Measurements from ENCODE around the gene HCN2. TPM values are rescaled to one million over a fixed set of nuclear protein-coding genes. Genes with fewer than 3 reads are reported as not detected.

The HCN2 gene
- total RNA-seq, 3 donors from 2014 or later (not counting 1 experiment from before 2014, with no cell fraction given): 0.96 to 1.6 (median 1.1) TPM

- H3K27ac Mint-ChIP-seq: no peak overlapping the region
- H3K9me3 Mint-ChIP-seq: no peaks in the 10 kb centered on the region
- ATAC-seq (no peak), DNase-seq (no peak)
- H3K4me3 Mint-ChIP-seq: no peak overlapping the region
- TF ChIP-seq, protein P1, sequence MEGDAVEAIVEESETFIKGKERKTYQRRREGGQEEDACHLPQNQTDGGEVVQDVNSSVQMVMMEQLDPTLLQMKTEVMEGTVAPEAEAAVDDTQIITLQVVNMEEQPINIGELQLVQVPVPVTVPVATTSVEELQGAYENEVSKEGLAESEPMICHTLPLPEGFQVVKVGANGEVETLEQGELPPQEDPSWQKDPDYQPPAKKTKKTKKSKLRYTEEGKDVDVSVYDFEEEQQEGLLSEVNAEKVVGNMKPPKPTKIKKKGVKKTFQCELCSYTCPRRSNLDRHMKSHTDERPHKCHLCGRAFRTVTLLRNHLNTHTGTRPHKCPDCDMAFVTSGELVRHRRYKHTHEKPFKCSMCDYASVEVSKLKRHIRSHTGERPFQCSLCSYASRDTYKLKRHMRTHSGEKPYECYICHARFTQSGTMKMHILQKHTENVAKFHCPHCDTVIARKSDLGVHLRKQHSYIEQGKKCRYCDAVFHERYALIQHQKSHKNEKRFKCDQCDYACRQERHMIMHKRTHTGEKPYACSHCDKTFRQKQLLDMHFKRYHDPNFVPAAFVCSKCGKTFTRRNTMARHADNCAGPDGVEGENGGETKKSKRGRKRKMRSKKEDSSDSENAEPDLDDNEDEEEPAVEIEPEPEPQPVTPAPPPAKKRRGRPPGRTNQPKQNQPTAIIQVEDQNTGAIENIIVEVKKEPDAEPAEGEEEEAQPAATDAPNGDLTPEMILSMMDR (IDR thresholded peaks at IDR 0.05): no peak
- Histone ChIP-seq H3K27ac (ENCODE audit: low read length) (no peak overlapping the region), H3K9me3 (ENCODE audit: control insufficient read depth, insufficient read depth, low read length) (no peaks in the 10 kb centered on the region), H3K27me3 (ENCODE audit: control insufficient read depth, insufficient read depth, low read length) (no peaks in the 10 kb centered on the region), H3K4me3 (ENCODE audit: low read length) (no peak overlapping the region), H3K4me1 (ENCODE audit: control insufficient read depth, insufficient read depth, low read length) (peaks cover 8% of the 10 kb centered on the region), H3K36me3 (ENCODE audit: control insufficient read depth, insufficient read depth, low read length) (no peaks in the 10 kb centered on the region)
- peaks cover 0 to 7% of the 10 kb centered on the region in 2 donors for H3K4me1 Mint-ChIP-seq
- intact Hi-C loops (cut with micrococcal nuclease): no loop called here
- H3K27me3 Mint-ChIP-seq (ENCODE audit: low read depth in 2 of 2): no peaks in the 10 kb centered on the region
- WGBS (ENCODE audit: insufficient coverage): 68% methylated on average over 12 of the region's 12 CpGs
- no peaks in the 10 kb centered on the region for H3K36me3 Mint-ChIP-seq
Measured at GRCh38 chr19:560121-560520, 29.6 kb upstream of the HCN2 start.

DNA sequence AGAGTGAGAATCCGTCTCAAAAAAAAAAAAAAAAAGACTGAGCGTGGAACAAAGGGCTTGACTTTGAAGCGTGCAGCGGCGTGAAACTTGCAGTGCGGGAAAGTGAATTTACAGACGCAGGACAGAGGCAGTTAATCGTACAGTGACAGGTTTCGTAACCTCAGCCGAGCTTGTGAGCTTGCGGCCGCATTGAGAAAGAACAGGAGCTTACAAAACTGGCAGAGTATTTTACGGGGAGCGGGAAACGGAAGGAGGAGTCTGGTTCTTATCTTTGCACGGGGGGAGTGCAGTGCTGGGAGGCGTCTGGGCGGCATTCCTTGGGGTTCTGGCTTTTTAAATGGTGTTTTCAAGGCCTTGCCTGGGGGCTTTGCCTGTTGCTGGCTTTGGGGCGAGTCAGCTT lies 23.3 kb upstream of the HCN2 start:
- Mint-ChIP-seq H3K27me3 (ENCODE audit: low read depth in 2 of 2) (no peaks in the 10 kb centered on the region), H3K27ac (no peak overlapping the region), H3K4me3 (peak overlapping the region; percentile 28), H3K9me3 (no peaks in the 10 kb centered on the region), H3K36me3 (no peaks in the 10 kb centered on the region), H3K4me1 (peaks cover 7 to 11% of the 10 kb centered on the region in 2 donors)
- TF ChIP-seq, protein P1 (IDR thresholded peaks at IDR 0.05): no peak
- peak in 1 of 2 donors; percentile 12 for DNase-seq
- H3K4me1 ChIP-seq (ENCODE audit: control insufficient read depth, insufficient read depth, low read length): peaks cover 7% of the 10 kb centered on the region
- H3K36me3 ChIP-seq (ENCODE audit: control insufficient read depth, insufficient read depth, low read length): no peaks in the 10 kb centered on the region
- H3K27me3 ChIP-seq (ENCODE audit: control insufficient read depth, insufficient read depth, low read length): no peaks in the 10 kb centered on the region
- no peaks in the 10 kb centered on the region for H3K9me3 ChIP-seq (ENCODE audit: control insufficient read depth, insufficient read depth, low read length)
- 92% methylated on average over 18 of the region's 19 CpGs for WGBS (ENCODE audit: insufficient coverage)
- no peak overlapping the region for H3K27ac ChIP-seq (ENCODE audit: low read length)
- peak in 1 of 3 donors; percentile 35 for ATAC-seq
- intact Hi-C loops (cut with micrococcal nuclease): no loop called here
- H3K4me3 ChIP-seq (ENCODE audit: low read length): no peak overlapping the region

GRCh38 chr19:566844-567243 lies 22.8 kb upstream of the HCN2 start:
- intact Hi-C loops (cut with micrococcal nuclease): no loop called here
- no peaks in the 10 kb centered on the region for H3K36me3 ChIP-seq (ENCODE audit: control insufficient read depth, insufficient read depth, low read length)
- H3K4me1 ChIP-seq (ENCODE audit: control insufficient read depth, insufficient read depth, low read length): peaks cover 11% of the 10 kb centered on the region
- no peak for ATAC-seq
- Mint-ChIP-seq H3K27me3 (ENCODE audit: low read depth in 2 of 2) (no peaks in the 10 kb centered on the region), H3K4me3 (no peak overlapping the region), H3K36me3 (no peaks in the 10 kb centered on the region), H3K27ac (no peak overlapping the region), H3K4me1 (peaks cover 12 to 16% of the 10 kb centered on the region in 2 donors), H3K9me3 (no peaks in the 10 kb centered on the region)
- DNase-seq: no peak
- H3K9me3 ChIP-seq (ENCODE audit: control insufficient read depth, insufficient read depth, low read length): no peaks in the 10 kb centered on the region
- 89% methylated on average over 16 of the region's 16 CpGs for WGBS (ENCODE audit: insufficient coverage)
- no peak overlapping the region for H3K27ac ChIP-seq (ENCODE audit: low read length)
- TF ChIP-seq, protein P1 (IDR thresholded peaks at IDR 0.05): no peak
- no peaks in the 10 kb centered on the region for H3K27me3 ChIP-seq (ENCODE audit: control insufficient read depth, insufficient read depth, low read length)
- no peak overlapping the region for H3K4me3 ChIP-seq (ENCODE audit: low read length)

- Histone ChIP-seq H3K27ac (ENCODE audit: low read length) (no peak overlapping the region), H3K36me3 (ENCODE audit: control insufficient read depth, insufficient read depth, low read length) (no peaks in the 10 kb centered on the region), H3K9me3 (ENCODE audit: control insufficient read depth, insufficient read depth, low read length) (no peaks in the 10 kb centered on the region), H3K27me3 (ENCODE audit: control insufficient read depth, insufficient read depth, low read length) (no peaks in the 10 kb centered on the region), H3K4me1 (ENCODE audit: control insufficient read depth, insufficient read depth, low read length) (peaks cover 11% of the 10 kb centered on the region), H3K4me3 (ENCODE audit: low read length) (no peak overlapping the region)
- H3K27me3 Mint-ChIP-seq (ENCODE audit: low read depth in 2 of 2): no peaks in the 10 kb centered on the region
- 95% methylated on average over 22 of the region's 22 CpGs for whole genome bisulfite sequencing (ENCODE audit: insufficient coverage)
- no peak for ATAC-seq
- TF ChIP-seq, protein P1 (IDR thresholded peaks at IDR 0.05): no peak
- intact Hi-C loops (cut with micrococcal nuclease): no loop called here
- DNase-seq: no peak
- no peaks in the 10 kb centered on the region for H3K9me3 Mint-ChIP-seq
- H3K27ac Mint-ChIP-seq: no peak overlapping the region
- H3K36me3 Mint-ChIP-seq: no peaks in the 10 kb centered on the region
- peaks cover 16 to 20% of the 10 kb centered on the region in 2 donors for H3K4me1 Mint-ChIP-seq
- no peak overlapping the region for H3K4me3 Mint-ChIP-seq
Measured at GRCh38 chr19:567296-567900, 22.3 kb upstream of the HCN2 start.

Measured in natural killer cell (primary cell).